B cell (primary cell): ENCODE measurements around the gene SPP1. TPM values are rescaled to one million over a fixed set of nuclear protein-coding genes. Genes with fewer than 3 reads are reported as not detected.

Experiments
- ATAC-seq: fragments of 200-7000 bp; cut with Tn5 transposase; one replicate; pipeline ENCODE4 v1.10.0; 2021; ENCODE audit warnings: low read depth, mild to moderate bottlenecking, moderate number of reproducible peaks, moderate library complexity
- CTCF ChIA-PET: fragments of 350-600 bp; sonication (Branson Sonifier 250); formaldehyde crosslinking; loops from one replicate; lab custom pipeline; 2021; ENCODE audit warnings: antibody characterized with exemption, inconsistent platforms; lab: Charles Lee
- POLR2A ChIA-PET: fragments of 350-600 bp; sonication (Branson Sonifier 250); formaldehyde crosslinking; loops from one replicate; lab custom pipeline; 2021; ENCODE audit warnings: antibody characterized with exemption; lab: Charles Lee
- DNase-seq: peaks from one replicate; pipeline ENCODE4 v3.0.0; 2013
- H2AFZ ChIP-seq: 2 replicates; pipeline ENCODE4 v1.6.1; 2012; ENCODE audit warnings: mild to moderate bottlenecking, low read depth, low read length; ENCODE audit not compliant: insufficient read depth, poor library complexity, severe bottlenecking
- H3K27ac ChIP-seq, 2 donors: 1 replicate in 1 of 2; 2 replicates in 1 of 2; pipeline ENCODE4 v1.5.1; 2012 to 2013; ENCODE audit warnings: low read length in 2 of 2, mild to moderate bottlenecking in 2 of 2, moderate library complexity in 1 of 2
- H3K27me3 ChIP-seq, 4 experiments: fragments of 200-600 bp in 1 of 4; sonication (generic) in 1 of 4; replicated peaks in 1 of 4; 1 replicate in 2 of 4; 2 replicates in 2 of 4; pipeline versions ENCODE4 v1.6.1 to v1.7.0; 2013 to 2016; ENCODE audit warnings: low read length in 3 of 4, mild to moderate bottlenecking in 2 of 4, mixed read lengths in 1 of 4, moderate library complexity in 1 of 4; ENCODE audit not compliant: insufficient read depth in 4 of 4, control insufficient read depth in 3 of 4; ENCODE audit errors: control extremely low read depth in 1 of 4
- H3K36me3 ChIP-seq, 2 experiments: replicated peaks in 1 of 2; 1 replicate in 1 of 2; 2 replicates in 1 of 2; pipeline versions ENCODE4 v1.6.1 to v1.7.1; 2013; ENCODE audit warnings: low read length in 1 of 2; ENCODE audit not compliant: insufficient read depth in 2 of 2, control insufficient read depth in 1 of 2; ENCODE audit errors: control extremely low read depth in 1 of 2, extremely low read depth in 1 of 2
- H3K4me1 ChIP-seq, 2 donors: fragments of 200-600 bp in 1 of 2; sonication (generic) in 1 of 2; 1 replicate in 1 of 2; 2 replicates in 1 of 2; pipeline versions ENCODE4 v1.5.1 to v1.6.1; 2013 to 2017; ENCODE audit warnings: low read length in 2 of 2; ENCODE audit not compliant: control insufficient read depth in 2 of 2, insufficient read depth in 2 of 2
- H3K4me2 ChIP-seq: replicated peaks from 2 replicates; pipeline ENCODE3; 2012; ENCODE audit warnings: mild to moderate bottlenecking, low read depth, low read length; ENCODE audit not compliant: poor library complexity, severe bottlenecking
- H3K4me3 ChIP-seq, 5 experiments: fragments of 200-600 bp in 1 of 5; sonication (generic) in 1 of 5; 1 replicate in 3 of 5; 2 replicates in 2 of 5; pipeline versions ENCODE4 v1.5.1 to v1.7.0; 2011 to 2016; ENCODE audit warnings: low read length in 4 of 5, mild to moderate bottlenecking in 4 of 5, low read depth in 2 of 5, control low read depth in 1 of 5, moderate library complexity in 1 of 5; ENCODE audit not compliant: insufficient read depth in 1 of 5; ENCODE audit errors: control extremely low read depth in 1 of 5, extremely low read depth in 1 of 5
- H3K79me2 ChIP-seq: fragments of 200-600 bp; sonication (generic); one replicate; pipeline ENCODE4 v1.6.0; 2016; ENCODE audit warnings: low read length; ENCODE audit not compliant: control insufficient read depth, insufficient read depth
- H3K9ac ChIP-seq: fragments of 200-600 bp; sonication (generic); 2 replicates; pipeline ENCODE4 v1.6.1; 2017; ENCODE audit warnings: mild to moderate bottlenecking, low read length, moderate library complexity
- H3K9me3 ChIP-seq, 3 donors: one replicate each; pipeline versions ENCODE4 v1.6.1 to v1.7.1; 2013; ENCODE audit warnings: low read length in 2 of 3; ENCODE audit not compliant: control insufficient read depth in 2 of 3, insufficient read depth in 1 of 3; ENCODE audit errors: control extremely low read depth in 1 of 3
- H4K20me1 ChIP-seq: 2 replicates; pipeline ENCODE4 v1.6.0; 2012; ENCODE audit warnings: mild to moderate bottlenecking, low read length; ENCODE audit not compliant: insufficient read depth, control insufficient read depth, poor library complexity, severe bottlenecking
- H3K27ac Mint-ChIP-seq: one replicate; pipeline ENCODE4 v1.8.0; 2021; ENCODE audit warnings: mixed read lengths
- H3K27me3 Mint-ChIP-seq: one replicate; pipeline ENCODE4 v1.8.0; 2021; ENCODE audit warnings: mixed read lengths
- H3K4me1 Mint-ChIP-seq: one replicate; pipeline ENCODE4 v1.8.0; 2021; ENCODE audit warnings: mixed read lengths
- H3K4me3 Mint-ChIP-seq: one replicate; pipeline ENCODE4 v1.8.0; 2021; ENCODE audit warnings: mixed read lengths
- H3K9me3 Mint-ChIP-seq: one replicate; pipeline ENCODE4 v1.8.0; 2022; ENCODE audit warnings: mixed read lengths; ENCODE audit not compliant: insufficient read depth
- EZH2 ChIP-seq: IDR thresholded peaks from 2 replicates; pipeline ENCODE4 v1.6.1; 2012; ENCODE audit warnings: borderline replicate concordance, low read depth, mild to moderate bottlenecking, moderate library complexity, low read length; ENCODE audit not compliant: insufficient read depth, poor library complexity, severe bottlenecking
- WGBS: methylation state at CpG from one replicate; pipeline ENCODE4 v1.1.5; 2013; ENCODE audit warnings: missing lambda C conversion rate; ENCODE audit not compliant: insufficient coverage; 5-methylcytosine and 5-hydroxymethylcytosine counted together
- intact Hi-C: fragments of 100-400 bp; cut with micrococcal nuclease; formaldehyde crosslinking; loops from one replicate; pipeline ENCODE4 v1.10.0; 2022
- polyA plus RNA-seq: library from polyadenylated mRNA; depleted of rRNA; stranded (reverse); fragments of >200 nt; gene quantifications from 2 replicates; pipeline ENCODE4 v1.2.3, GENCODE V29; 2012
- total RNA-seq, 2 donors: library from RNA; stranded (reverse); fragments of 120-200 nt in 1 of 2; gene quantifications; 1 replicate in 1 of 2; 2 replicates in 1 of 2; pipeline versions ENCODE4 v1.2.3 to v1.2.4, GENCODE V29; 2013 to 2022
- TF ChIP-seq, protein P1 (sequence below): fragments of 200-600 bp; IDR thresholded peaks from one replicate; pipeline ENCODE4 v1.8.0; 2022; ENCODE audit warnings: antibody characterized with exemption, mild to moderate bottlenecking

The SPP1 gene
- total and polyA plus RNA-seq, 2 donors (not counting 1 experiment from before 2014, with no cell fraction given), result not detected

- Histone ChIP-seq H3K27me3 (no peaks in the 10 kb centered on the region), H3K36me3 (no peaks in the 10 kb centered on the region), H3K9me3 (no peaks in the 10 kb centered on the region), H2AFZ (no peak overlapping the region), H4K20me1 (no peaks in the 10 kb centered on the region), H3K27ac (no peak overlapping the region), H3K79me2 (peaks cover 10% of the 10 kb centered on the region), H3K9ac (no peak overlapping the region), H3K4me1 (peaks cover 4 to 8% of the 10 kb centered on the region in 2 donors), H3K4me3 (no peak overlapping the region), H3K4me2 (no peak overlapping the region)
- ChIA-PET POLR2A (no interaction called here), CTCF (no interaction called here)
- DNase-seq (no peak), ATAC-seq (no peak)
- Mint-ChIP-seq H3K4me1 (peaks cover 20% of the 10 kb centered on the region), H3K27ac (no peak overlapping the region), H3K9me3 (no peaks in the 10 kb centered on the region), H3K27me3 (no peaks in the 10 kb centered on the region), H3K4me3 (no peak overlapping the region)
- intact Hi-C loops, result no loop called here
- 100% methylated on average over 1 of the region's 3 CpGs for WGBS
- TF ChIP-seq, protein P1, sequence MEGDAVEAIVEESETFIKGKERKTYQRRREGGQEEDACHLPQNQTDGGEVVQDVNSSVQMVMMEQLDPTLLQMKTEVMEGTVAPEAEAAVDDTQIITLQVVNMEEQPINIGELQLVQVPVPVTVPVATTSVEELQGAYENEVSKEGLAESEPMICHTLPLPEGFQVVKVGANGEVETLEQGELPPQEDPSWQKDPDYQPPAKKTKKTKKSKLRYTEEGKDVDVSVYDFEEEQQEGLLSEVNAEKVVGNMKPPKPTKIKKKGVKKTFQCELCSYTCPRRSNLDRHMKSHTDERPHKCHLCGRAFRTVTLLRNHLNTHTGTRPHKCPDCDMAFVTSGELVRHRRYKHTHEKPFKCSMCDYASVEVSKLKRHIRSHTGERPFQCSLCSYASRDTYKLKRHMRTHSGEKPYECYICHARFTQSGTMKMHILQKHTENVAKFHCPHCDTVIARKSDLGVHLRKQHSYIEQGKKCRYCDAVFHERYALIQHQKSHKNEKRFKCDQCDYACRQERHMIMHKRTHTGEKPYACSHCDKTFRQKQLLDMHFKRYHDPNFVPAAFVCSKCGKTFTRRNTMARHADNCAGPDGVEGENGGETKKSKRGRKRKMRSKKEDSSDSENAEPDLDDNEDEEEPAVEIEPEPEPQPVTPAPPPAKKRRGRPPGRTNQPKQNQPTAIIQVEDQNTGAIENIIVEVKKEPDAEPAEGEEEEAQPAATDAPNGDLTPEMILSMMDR, result no peak
- no peak for TF ChIP-seq EZH2
Measured at GRCh38 chr4:88014386-88014905, 38.9 kb downstream of the SPP1 start.

- H3K79me2 ChIP-seq, result peaks cover 10% of the 10 kb centered on the region
- H3K27ac ChIP-seq, result no peak overlapping the region
- DNase-seq (no peak), ATAC-seq (no peak)
- H3K9ac ChIP-seq, result no peak overlapping the region
- ChIA-PET CTCF (no interaction called here), POLR2A (no interaction called here)
- Mint-ChIP-seq H3K4me1 (peaks cover 18% of the 10 kb centered on the region), H3K9me3 (no peaks in the 10 kb centered on the region), H3K27ac (no peak overlapping the region), H3K4me3 (no peak overlapping the region), H3K27me3 (no peaks in the 10 kb centered on the region)
- intact Hi-C loops, result no loop called here
- no peak overlapping the region for H2AFZ ChIP-seq
- no peak overlapping the region for H3K4me3 ChIP-seq
- no peaks in the 10 kb centered on the region for H4K20me1 ChIP-seq
- no peak overlapping the region for H3K4me2 ChIP-seq
- H3K27me3 ChIP-seq, result no peaks in the 10 kb centered on the region
- no peaks in the 10 kb centered on the region for H3K9me3 ChIP-seq
- WGBS, result 98% methylated on average over 9 of the region's 10 CpGs
- H3K4me1 ChIP-seq, result peaks cover 4 to 8% of the 10 kb centered on the region in 2 donors
- no peak for TF ChIP-seq EZH2
- TF ChIP-seq, protein P1, result no peak
- H3K36me3 ChIP-seq, result no peaks in the 10 kb centered on the region
Measured at GRCh38 chr4:88015659-88016295, 40.3 kb downstream of the SPP1 start.
